Measurements from ENCODE around the gene METTL23. TPM values are rescaled to one million over a fixed set of nuclear protein-coding genes. Genes with fewer than 3 reads are reported as not detected.

METTL23 gene
- total and polyA plus RNA-seq, 2 of the 8 experiments (the other 6 are each of a cell fraction or from before 2014, with no cell fraction given), result 36.1 to 60.2 TPM

DNA sequence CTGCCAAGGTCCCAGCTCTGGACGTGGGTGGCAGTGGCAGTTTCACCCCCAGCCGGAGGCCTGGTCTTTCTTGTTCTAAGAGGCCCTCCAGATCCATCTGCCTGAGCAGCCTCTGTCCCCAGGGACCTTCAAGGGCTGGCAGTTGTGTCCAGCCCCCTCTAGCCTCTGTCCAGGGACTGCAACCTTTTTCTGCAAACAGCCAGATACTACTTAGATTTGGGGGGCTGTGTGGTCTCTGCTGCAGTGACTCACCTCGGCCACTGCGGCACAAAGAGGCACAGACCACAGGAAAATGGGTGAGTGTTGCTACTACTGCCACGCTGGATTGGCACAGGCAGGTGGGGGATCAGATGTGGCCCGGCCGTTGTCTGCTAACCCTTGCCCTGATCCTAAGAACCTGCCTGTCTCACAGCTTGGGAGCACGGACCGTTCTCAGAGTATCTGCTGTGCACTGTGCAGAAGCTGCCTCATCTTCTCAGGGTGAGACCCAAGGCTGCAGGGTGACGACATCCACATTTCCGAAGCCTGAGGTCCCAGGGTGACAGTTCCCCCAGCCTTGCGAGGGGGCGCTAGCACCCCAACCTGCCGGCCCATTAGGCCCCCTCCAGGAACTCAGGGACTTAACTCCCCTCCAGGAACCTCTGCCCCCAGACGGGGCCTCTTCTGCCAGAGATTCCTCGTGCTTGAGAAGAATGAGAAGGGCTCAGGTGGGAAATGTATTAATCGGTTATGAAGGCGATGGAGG is 43.5 kb upstream of the METTL23 start (continued):
- TF ChIP-seq CTBP2 (IDR thresholded peaks at IDR 0.05; ENCODE audit: borderline replicate concordance, insufficient read depth, insufficient read length, low read length) (no peak), SAP30 (IDR thresholded peaks at IDR 0.05; ENCODE audit: insufficient read depth, insufficient replicate concordance, low read length) (no peak), SP1 (IDR thresholded peaks at IDR 0.05; ENCODE audit: low read depth, low read length) (peak; percentile 47; the same call in 1 of the 2 replicates), EP300 (IDR thresholded peaks at IDR 0.05; ENCODE audit: borderline replicate concordance in 1 of 2, low read depth in 2 of 2, low read length in 2 of 2) (no peak)
